PFSK-1 (cell line): Measurements from ENCODE around the gene CLMN.

ENCODE experiments used
- POLR2AphosphoS5 ChIP-seq: IDR thresholded peaks from 2 replicates; pipeline ENCODE4 v1.6.1; 2012; ENCODE audit warnings: low read depth, mild to moderate bottlenecking, control low read depth, low read length, moderate library complexity
- SIN3A ChIP-seq: IDR thresholded peaks from 2 replicates; pipeline ENCODE4 v1.6.1; 2012; ENCODE audit warnings: mild to moderate bottlenecking, low read length, moderate library complexity, borderline replicate concordance; ENCODE audit not compliant: insufficient read depth
- TAF1 ChIP-seq: IDR thresholded peaks from 2 replicates; pipeline ENCODE4 v1.6.1; 2012; ENCODE audit warnings: low read length, control low read depth, borderline replicate concordance; ENCODE audit not compliant: insufficient read depth
- TF ChIP-seq, protein P1 (sequence below), 2 experiments: IDR thresholded peaks; 2 replicates each; pipeline versions ENCODE4 v1.6.1 to v1.8.0; 2011 to 2012; ENCODE audit warnings: low read depth in 2 of 2, low read length in 2 of 2, control low read depth in 1 of 2, inconsistent platforms in 1 of 2, mild to moderate bottlenecking in 1 of 2, moderate library complexity in 1 of 2; ENCODE audit not compliant: insufficient read depth in 1 of 2

DNA sequence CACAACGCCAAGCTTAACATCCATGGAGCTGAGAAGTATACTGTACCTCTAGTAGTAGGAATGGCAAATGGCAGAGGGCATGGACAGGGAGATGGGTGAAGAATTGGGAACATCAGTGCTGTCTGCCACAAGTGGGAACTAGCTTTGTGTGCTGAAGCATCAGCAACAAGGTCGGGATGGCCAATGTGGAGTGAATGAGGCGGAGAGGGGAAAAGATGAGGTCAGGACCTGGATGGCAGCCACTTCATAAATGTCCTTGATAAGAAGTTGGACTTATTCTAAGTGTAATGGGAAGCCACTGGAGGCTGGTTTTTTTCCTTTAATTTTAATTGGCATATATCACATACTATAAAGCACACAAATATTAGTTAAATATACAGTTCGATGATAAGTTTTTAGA, 21.9 kb upstream of the CLMN start:
- TF ChIP-seq POLR2AphosphoS5 (no peak), SIN3A (no peak), TAF1 (no peak)
- TF ChIP-seq, protein P1, sequence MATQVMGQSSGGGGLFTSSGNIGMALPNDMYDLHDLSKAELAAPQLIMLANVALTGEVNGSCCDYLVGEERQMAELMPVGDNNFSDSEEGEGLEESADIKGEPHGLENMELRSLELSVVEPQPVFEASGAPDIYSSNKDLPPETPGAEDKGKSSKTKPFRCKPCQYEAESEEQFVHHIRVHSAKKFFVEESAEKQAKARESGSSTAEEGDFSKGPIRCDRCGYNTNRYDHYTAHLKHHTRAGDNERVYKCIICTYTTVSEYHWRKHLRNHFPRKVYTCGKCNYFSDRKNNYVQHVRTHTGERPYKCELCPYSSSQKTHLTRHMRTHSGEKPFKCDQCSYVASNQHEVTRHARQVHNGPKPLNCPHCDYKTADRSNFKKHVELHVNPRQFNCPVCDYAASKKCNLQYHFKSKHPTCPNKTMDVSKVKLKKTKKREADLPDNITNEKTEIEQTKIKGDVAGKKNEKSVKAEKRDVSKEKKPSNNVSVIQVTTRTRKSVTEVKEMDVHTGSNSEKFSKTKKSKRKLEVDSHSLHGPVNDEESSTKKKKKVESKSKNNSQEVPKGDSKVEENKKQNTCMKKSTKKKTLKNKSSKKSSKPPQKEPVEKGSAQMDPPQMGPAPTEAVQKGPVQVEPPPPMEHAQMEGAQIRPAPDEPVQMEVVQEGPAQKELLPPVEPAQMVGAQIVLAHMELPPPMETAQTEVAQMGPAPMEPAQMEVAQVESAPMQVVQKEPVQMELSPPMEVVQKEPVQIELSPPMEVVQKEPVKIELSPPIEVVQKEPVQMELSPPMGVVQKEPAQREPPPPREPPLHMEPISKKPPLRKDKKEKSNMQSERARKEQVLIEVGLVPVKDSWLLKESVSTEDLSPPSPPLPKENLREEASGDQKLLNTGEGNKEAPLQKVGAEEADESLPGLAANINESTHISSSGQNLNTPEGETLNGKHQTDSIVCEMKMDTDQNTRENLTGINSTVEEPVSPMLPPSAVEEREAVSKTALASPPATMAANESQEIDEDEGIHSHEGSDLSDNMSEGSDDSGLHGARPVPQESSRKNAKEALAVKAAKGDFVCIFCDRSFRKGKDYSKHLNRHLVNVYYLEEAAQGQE (IDR thresholded peaks at IDR 0.05; ENCODE audit: insufficient read depth in 1 of 2, low read depth in 2 of 2, low read length in 2 of 2) = no peak
